A549 (cell line): ENCODE measurements around the gene LRPPRC. TPM values are rescaled to one million over a fixed set of nuclear protein-coding genes. Genes with fewer than 3 reads are reported as not detected.

Source experiments
- ATAC-seq, 2 experiments: fragments of 200-7000 bp in 1 of 2; fragments of >200 bp in 1 of 2; cut with Nextera tagmentation in 1 of 2; cut with Tn5 transposase in 1 of 2; 3 replicates each; pipeline versions ENCODE4 v1.8.0 to v1.9.1; 2018 to 2020; ENCODE audit warnings: mild to moderate bottlenecking in 1 of 2, moderate library complexity in 1 of 2
- CTCF ChIA-PET: fragments of 300-600 bp; sonication (Branson Sonifier 250); formaldehyde crosslinking; extraction: SDS; loops from one replicate; lab custom pipeline; 2021; ENCODE audit warnings: antibody characterized with exemption, inconsistent platforms; lab: Yijun Ruan, JAX
- POLR2A ChIA-PET: fragments of 350-600 bp; formaldehyde crosslinking; extraction: SDS; loops from one replicate; lab custom pipeline; 2021; ENCODE audit warnings: antibody characterized with exemption, inconsistent platforms; lab: Yijun Ruan, JAX
- DNase-seq, 2 experiments: peaks; one replicate each; pipeline versions ENCODE4 v3.0.0 to v3.0.0-alpha.2; 2011 to 2016; ENCODE audit warnings: low read depth in 1 of 2, low spot score in 1 of 2
- FAIRE-seq: peaks from 2 replicates; lab custom pipeline; 2011; peaks lifted over from hg19 to GRCh38; lab: Jason Lieb, UNC
- H3K27ac ChIP-seq, 2 experiments: fragments of >200 bp; sonication (Bioruptor Twin); formaldehyde crosslinking; 3 replicates each; pipeline ENCODE4 v1.5.1; 2016 to 2017
- H3K4me1 ChIP-seq: fragments of >200 bp; sonication (Bioruptor Twin); formaldehyde crosslinking; 3 replicates; pipeline ENCODE4 v1.6.1; 2016
- H3K4me2 ChIP-seq: fragments of >200 bp; sonication (Bioruptor Twin); formaldehyde crosslinking; 3 replicates; pipeline ENCODE4 v1.6.1; 2016
- H3K4me3 ChIP-seq: fragments of >200 bp; sonication (Bioruptor Twin); formaldehyde crosslinking; 3 replicates; pipeline ENCODE4 v1.5.1; 2016
- H3K9me3 ChIP-seq: fragments of >200 bp; sonication (Bioruptor Twin); formaldehyde crosslinking; 3 replicates; pipeline ENCODE4 v1.6.1; 2016
- BCL3 ChIP-seq: fragments of >200 bp; sonication (Bioruptor Twin); formaldehyde crosslinking; IDR thresholded peaks from 3 replicates; pipeline ENCODE4 v1.6.1; 2016
- CBX2 ChIP-seq: fragments of 200-600 bp; sonication (generic); IDR thresholded peaks from 2 replicates; pipeline ENCODE4 v1.6.1; 2016; ENCODE audit warnings: low read depth, mild to moderate bottlenecking, borderline replicate concordance
- EHF ChIP-seq: fragments of 250-450 bp; sonication (Bioruptor Pico); IDR thresholded peaks from 2 replicates; pipeline ENCODE4 v1.5.0; 2020; ENCODE audit warnings: mild to moderate bottlenecking
- EHMT2 ChIP-seq: fragments of 200-600 bp; sonication (generic); IDR thresholded peaks from 2 replicates; pipeline ENCODE4 v1.6.1; 2016; ENCODE audit warnings: antibody characterized with exemption, low read depth, mild to moderate bottlenecking, moderate library complexity
- FOXS1 ChIP-seq: fragments of 250-450 bp; sonication (Bioruptor Pico); IDR thresholded peaks from 2 replicates; pipeline ENCODE4 v1.5.0; 2020; ENCODE audit warnings: mild to moderate bottlenecking, moderate library complexity
- GATA3 ChIP-seq: IDR thresholded peaks from 2 replicates; pipeline ENCODE4 v1.6.1; 2012; ENCODE audit warnings: borderline replicate concordance
- HOXB13 ChIP-seq: fragments of 250-450 bp; sonication (Bioruptor Pico); IDR thresholded peaks from 2 replicates; pipeline ENCODE4 v1.5.0; 2020; ENCODE audit warnings: low read depth, mild to moderate bottlenecking, moderate library complexity
- JUN ChIP-seq, 2 experiments: fragments of >200 bp; sonication (Bioruptor Twin); formaldehyde crosslinking; IDR thresholded peaks; 2 replicates in 1 of 2; 3 replicates in 1 of 2; pipeline ENCODE4 v1.6.1; 2016 to 2017
- KDM1A ChIP-seq: fragments of 200-600 bp; sonication (generic); IDR thresholded peaks from 2 replicates; pipeline ENCODE4 v1.6.1; 2016; ENCODE audit warnings: low read depth, mild to moderate bottlenecking
- KDM5A ChIP-seq: fragments of 200-600 bp; sonication (generic); IDR thresholded peaks from 2 replicates; pipeline ENCODE4 v1.6.1; 2016; ENCODE audit warnings: antibody characterized with exemption, mild to moderate bottlenecking
- MAZ ChIP-seq: fragments of 150-350 bp; IDR thresholded peaks from 2 replicates; pipeline ENCODE4 v1.6.1; 2014; ENCODE audit warnings: antibody characterized with exemption, low read depth, low read length, borderline replicate concordance
- MYC ChIP-seq: IDR thresholded peaks from 2 replicates; pipeline ENCODE4 v1.6.1; 2012; ENCODE audit warnings: mild to moderate bottlenecking, inconsistent platforms, low read length, improper control_type of control experiment, borderline replicate concordance
- PHF8 ChIP-seq: fragments of 200-600 bp; sonication (generic); IDR thresholded peaks from 2 replicates; pipeline ENCODE4 v1.6.1; 2016; ENCODE audit warnings: low read depth, mild to moderate bottlenecking, antibody characterized with exemption, moderate library complexity, borderline replicate concordance
- POLR2A ChIP-seq: IDR thresholded peaks from 2 replicates; pipeline ENCODE4 v1.6.1; 2012; ENCODE audit warnings: mild to moderate bottlenecking, low read length
- RAD21 ChIP-seq, 2 experiments: fragments of >200 bp in 1 of 2; sonication (Bioruptor Twin) in 1 of 2; formaldehyde crosslinking in 1 of 2; IDR thresholded peaks in 1 of 2; conservative IDR thresholded peaks in 1 of 2; 2 replicates in 1 of 2; 3 replicates in 1 of 2; pipeline ENCODE4 v1.6.1; 2012 to 2018; ENCODE audit warnings: inconsistent platforms in 1 of 2
- RFX5 ChIP-seq: fragments of 450-650 bp; IDR thresholded peaks from 2 replicates; pipeline ENCODE4 v1.7.1; 2014; ENCODE audit warnings: antibody characterized with exemption, mild to moderate bottlenecking, moderate library complexity
- RNF2 ChIP-seq: fragments of 200-600 bp; sonication (generic); IDR thresholded peaks from 2 replicates; pipeline ENCODE4 v1.6.1; 2016; ENCODE audit warnings: low read depth, mild to moderate bottlenecking, antibody characterized with exemption, moderate library complexity, borderline replicate concordance
- SMC3 ChIP-seq: fragments of >200 bp; sonication (Bioruptor Twin); formaldehyde crosslinking; IDR thresholded peaks from 3 replicates; pipeline ENCODE4 v1.6.1; 2018; ENCODE audit warnings: inconsistent platforms
- TFCP2L1 ChIP-seq: fragments of 250-450 bp; sonication (Bioruptor Pico); IDR thresholded peaks from 2 replicates; pipeline ENCODE4 v1.5.0; 2021; ENCODE audit warnings: mild to moderate bottlenecking
- ZC3H11A ChIP-seq: fragments of 450-650 bp; IDR thresholded peaks from 2 replicates; pipeline ENCODE4 v1.6.1; 2014; ENCODE audit warnings: antibody characterized with exemption, mild to moderate bottlenecking
- WGBS: methylation state at CpG from one replicate; pipeline ENCODE4 v1.1.6; 2017; ENCODE audit errors: missing lambda C conversion rate; 5-methylcytosine and 5-hydroxymethylcytosine counted together
- polyA plus RNA-seq, 4 experiments: library from polyadenylated mRNA; depleted of rRNA in 3 of 4; stranded (reverse); fragments of >200 nt; fragmentation: RNase III in 1 of 4; extraction: RNeasy Plus Mini Kit Qiagen cat#74134 plus additional on column Dnase treatment in 1 of 4; gene quantifications; 2 replicates in 3 of 4; 3 replicates in 1 of 4; pipeline ENCODE4 v1.2.3, GENCODE V29; 2011 to 2017
- TF ChIP-seq, protein P1 (sequence below): IDR thresholded peaks from 2 replicates; pipeline ENCODE4 v1.6.1; 2012
- TF ChIP-seq, protein P2 (sequence below): fragments of 450-650 bp; IDR thresholded peaks from 2 replicates; pipeline ENCODE4 v1.6.1; 2014; ENCODE audit warnings: antibody characterized with exemption
- TF ChIP-seq, protein P3 (sequence below): fragments of 150-350 bp; IDR thresholded peaks from 2 replicates; pipeline ENCODE4 v1.6.1; 2014; ENCODE audit warnings: low read depth, mild to moderate bottlenecking, low read length

Gene LRPPRC
- polyA plus RNA-seq, 2 of the 4 experiments (the other 2 are of a cell fraction) = 84.6 to 269 TPM

DNA sequence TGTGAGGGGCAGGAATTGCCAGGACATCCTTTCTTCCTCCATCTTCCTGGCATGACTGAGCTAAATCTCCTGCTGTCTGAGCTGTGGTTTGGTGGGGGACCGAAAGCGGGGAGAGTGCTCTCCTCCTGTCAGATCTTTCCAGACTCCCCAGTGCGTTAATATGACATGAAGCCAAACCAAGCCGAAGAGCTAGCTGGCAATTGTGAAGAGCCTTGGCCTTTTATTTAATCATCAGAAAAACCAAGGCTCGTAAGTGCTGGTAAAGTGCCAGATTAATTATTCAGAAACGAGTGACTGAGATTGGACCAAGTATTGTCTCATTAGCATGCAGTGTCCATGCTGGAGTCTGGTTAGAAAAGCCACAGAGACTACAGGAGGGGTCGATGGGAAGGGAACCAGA is 14.5 kb upstream of the LRPPRC start:
- POLR2A ChIA-PET = no interaction called here
- TF ChIP-seq PHF8 (no peak), EHMT2 (no peak), MAZ (no peak), HOXB13 (no peak), GATA3 (no peak), EHF (CRISPR knock-in tag) (no peak), RAD21 (conservative IDR thresholded peaks at IDR 0.05 in 1 of 2, IDR thresholded peaks at IDR 0.05 in 1 of 2) (no peak), TFCP2L1 (CRISPR knock-in tag) (no peak)
- no peaks in the 10 kb centered on the region for H3K4me1 ChIP-seq
- ATAC-seq (no peak), DNase-seq (no peak), FAIRE-seq (no peak)
- H3K4me2 ChIP-seq = no peak overlapping the region
- no peaks in the 10 kb centered on the region for H3K9me3 ChIP-seq
- CTCF ChIA-PET = no interaction called here
- no peak overlapping the region for H3K4me3 ChIP-seq
- WGBS = 36% methylated on average over 7 of the region's 7 CpGs
- H3K27ac ChIP-seq = no peak overlapping the region

GRCh38 chr2:44009136-44009735 is 13.4 kb upstream of the LRPPRC start:
- TF ChIP-seq RNF2 (no peak), CBX2 (no peak), JUN (IDR thresholded peaks at IDR 0.05) (no peak), SMC3 (no peak), BCL3 (no peak), MYC (no peak), RFX5 (no peak), ZC3H11A (no peak), RAD21 (conservative IDR thresholded peaks at IDR 0.05 in 1 of 2, IDR thresholded peaks at IDR 0.05 in 1 of 2) (no peak), EHF (CRISPR knock-in tag) (no peak), KDM5A (no peak), POLR2A (no peak), FOXS1 (CRISPR knock-in tag) (no peak), KDM1A (no peak)
- TF ChIP-seq, protein P1, sequence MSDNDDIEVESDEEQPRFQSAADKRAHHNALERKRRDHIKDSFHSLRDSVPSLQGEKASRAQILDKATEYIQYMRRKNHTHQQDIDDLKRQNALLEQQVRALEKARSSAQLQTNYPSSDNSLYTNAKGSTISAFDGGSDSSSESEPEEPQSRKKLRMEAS = no peak
- TF ChIP-seq, protein P2, sequence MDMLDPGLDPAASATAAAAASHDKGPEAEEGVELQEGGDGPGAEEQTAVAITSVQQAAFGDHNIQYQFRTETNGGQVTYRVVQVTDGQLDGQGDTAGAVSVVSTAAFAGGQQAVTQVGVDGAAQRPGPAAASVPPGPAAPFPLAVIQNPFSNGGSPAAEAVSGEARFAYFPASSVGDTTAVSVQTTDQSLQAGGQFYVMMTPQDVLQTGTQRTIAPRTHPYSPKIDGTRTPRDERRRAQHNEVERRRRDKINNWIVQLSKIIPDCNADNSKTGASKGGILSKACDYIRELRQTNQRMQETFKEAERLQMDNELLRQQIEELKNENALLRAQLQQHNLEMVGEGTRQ = no peak
- TF ChIP-seq, protein P3, sequence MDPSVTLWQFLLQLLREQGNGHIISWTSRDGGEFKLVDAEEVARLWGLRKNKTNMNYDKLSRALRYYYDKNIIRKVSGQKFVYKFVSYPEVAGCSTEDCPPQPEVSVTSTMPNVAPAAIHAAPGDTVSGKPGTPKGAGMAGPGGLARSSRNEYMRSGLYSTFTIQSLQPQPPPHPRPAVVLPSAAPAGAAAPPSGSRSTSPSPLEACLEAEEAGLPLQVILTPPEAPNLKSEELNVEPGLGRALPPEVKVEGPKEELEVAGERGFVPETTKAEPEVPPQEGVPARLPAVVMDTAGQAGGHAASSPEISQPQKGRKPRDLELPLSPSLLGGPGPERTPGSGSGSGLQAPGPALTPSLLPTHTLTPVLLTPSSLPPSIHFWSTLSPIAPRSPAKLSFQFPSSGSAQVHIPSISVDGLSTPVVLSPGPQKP = no peak
- Histone ChIP-seq H3K4me3 (no peak overlapping the region), H3K9me3 (no peaks in the 10 kb centered on the region), H3K27ac (no peak overlapping the region), H3K4me2 (no peak overlapping the region), H3K4me1 (no peaks in the 10 kb centered on the region)
- 25% methylated on average over 3 of the region's 3 CpGs for WGBS
- DNase-seq = no peak
- POLR2A ChIA-PET = no interaction called here
- CTCF ChIA-PET = no interaction called here
- FAIRE-seq = peak; percentile 13
- ATAC-seq = peak; percentile 57 to 78; a peak in 4 of 6 replicates
